GM20431 (cell line): ENCODE data around the gene FBXO33.
"Not testable (repeated sequence)": the region's sequence is repeated elsewhere in the genome, so short reads cannot be mapped to it uniquely, and the experiment has no call there.

Source experiments
- in situ Hi-C: fragments of 300-500 bp; cut with MseI, MboI; formaldehyde crosslinking; loops from one replicate; pipeline ENCODE4 v1.15.0; 2020; ENCODE audit warnings: low sequenced_read_pairs; ENCODE audit not compliant: unreplicated experiment

The FBXO33 gene

DNA sequence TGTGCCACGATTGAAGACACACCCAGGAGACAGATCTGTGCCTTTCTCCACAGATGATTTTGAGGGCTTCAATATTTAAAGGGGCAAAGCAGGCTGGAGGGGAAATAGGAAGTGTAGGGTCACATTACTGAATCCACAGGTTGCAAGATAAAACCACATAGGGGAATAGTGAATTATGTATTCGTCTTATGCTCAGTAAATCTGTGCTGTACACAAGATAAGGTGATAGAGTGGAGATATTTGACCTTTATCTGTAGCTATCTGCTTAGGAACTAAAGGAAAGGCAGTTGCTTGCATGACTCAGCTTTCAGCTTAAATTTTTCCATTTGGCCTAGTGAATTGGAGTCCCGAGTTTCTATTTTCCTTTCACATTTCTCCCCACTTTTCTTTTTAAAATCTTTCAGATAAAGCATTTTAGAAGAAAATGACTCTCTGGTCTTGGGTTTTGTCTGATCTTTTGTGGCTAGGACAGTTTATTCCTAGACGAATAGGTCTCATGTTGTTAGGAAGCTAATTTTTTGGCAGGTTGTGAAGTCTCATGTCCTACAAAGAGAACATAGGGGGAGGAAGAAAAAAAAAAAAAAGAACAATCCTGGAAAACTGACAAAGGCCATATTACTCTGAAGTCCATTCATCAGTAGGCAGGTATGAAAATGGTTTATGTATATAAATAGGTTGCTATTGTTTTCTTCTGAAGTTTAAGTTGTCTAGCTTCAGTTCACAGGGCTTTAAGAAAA lies 55.4 kb downstream of the FBXO33 start:
- in situ Hi-C loops = no loop called here

GRCh38 chr14:39374851-39375250 lies 57.4 kb downstream of the FBXO33 start:
- in situ Hi-C loops = no loop called here

GRCh38 chr14:39372656-39373055 lies 59.6 kb downstream of the FBXO33 start:
- in situ Hi-C loops = no loop called here

- in situ Hi-C loops = no loop called here
Observed at GRCh38 chr14:39370415-39370814, 61.8 kb downstream of the FBXO33 start.

DNA sequence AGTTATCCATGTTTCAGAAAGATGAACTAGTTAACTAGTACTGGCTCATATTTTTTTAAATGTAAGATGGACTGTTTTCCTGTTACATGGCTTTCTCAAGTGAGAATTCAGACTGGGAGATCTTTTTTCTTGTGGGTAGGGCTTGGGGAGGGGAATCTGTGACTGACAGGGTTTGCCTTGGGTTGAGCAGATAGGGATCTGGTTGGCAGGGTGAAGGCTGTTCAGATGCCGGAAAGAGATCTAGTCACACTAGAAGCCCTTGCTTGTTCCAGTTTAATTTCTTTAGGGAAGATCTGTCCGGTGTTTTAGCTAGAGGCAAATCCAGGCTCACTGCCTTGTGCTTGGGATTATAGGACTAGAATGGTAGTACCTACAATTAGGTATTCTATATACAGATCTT lies 63.2 kb downstream of the FBXO33 start:
- in situ Hi-C loops = no loop called here

DNA sequence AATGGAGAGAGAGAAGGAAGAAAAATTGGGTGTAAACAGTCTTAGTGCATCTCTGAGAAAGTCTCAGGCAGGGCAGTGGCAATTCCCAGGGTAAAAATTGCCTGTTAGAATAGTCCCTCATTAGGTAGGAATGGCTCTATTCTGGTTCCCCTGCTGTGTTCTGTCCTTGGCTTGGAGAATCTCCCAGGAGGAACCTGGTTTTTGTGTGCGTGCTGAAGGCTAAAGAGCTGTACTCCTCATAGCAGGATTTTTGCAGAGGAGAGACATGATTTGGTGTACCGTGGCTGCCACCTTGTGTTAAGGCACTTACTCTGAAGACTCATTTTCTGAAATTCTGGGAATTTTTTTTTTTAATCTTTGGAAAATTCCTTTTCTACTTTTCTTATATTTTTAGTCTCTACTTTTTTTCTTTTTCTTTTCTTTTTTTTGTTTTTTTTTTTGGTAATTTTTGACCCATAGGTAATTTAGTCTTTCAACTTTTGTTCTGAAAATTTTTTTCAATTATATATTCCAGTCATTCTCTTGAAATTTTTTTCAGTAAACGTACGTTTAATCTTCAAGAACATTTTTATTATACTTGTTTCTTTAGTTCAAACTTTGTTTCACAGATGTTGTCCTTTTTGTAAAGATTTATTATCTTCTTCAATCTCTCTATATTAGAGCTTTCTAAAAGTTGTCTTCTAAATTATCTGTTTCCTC lies 63.8 kb downstream of the FBXO33 start:
- in situ Hi-C loops = no loop called here

DNA sequence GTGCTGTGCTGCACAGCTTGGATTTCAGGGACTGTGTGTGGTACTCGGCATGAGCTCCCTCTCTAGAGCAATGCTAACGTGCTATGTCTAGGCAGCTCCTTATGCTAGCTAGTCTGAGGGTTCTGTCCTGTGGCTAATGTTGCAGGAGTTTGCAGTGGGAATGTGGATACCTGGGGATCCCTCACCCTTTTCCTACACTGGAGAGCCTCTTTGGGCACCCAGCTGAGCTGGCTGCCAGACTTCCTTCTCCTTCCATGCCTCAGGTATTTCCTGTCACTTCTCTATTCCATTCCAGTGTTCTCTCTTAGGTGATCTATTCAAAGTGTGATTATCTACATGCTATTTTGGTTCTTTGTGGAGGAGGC lies 64.9 kb downstream of the FBXO33 start:
- in situ Hi-C loops = no loop called here

- in situ Hi-C loops = no loop called here
Observed at GRCh38 chr14:39366460-39367386, 65.5 kb downstream of the FBXO33 start.

DNA sequence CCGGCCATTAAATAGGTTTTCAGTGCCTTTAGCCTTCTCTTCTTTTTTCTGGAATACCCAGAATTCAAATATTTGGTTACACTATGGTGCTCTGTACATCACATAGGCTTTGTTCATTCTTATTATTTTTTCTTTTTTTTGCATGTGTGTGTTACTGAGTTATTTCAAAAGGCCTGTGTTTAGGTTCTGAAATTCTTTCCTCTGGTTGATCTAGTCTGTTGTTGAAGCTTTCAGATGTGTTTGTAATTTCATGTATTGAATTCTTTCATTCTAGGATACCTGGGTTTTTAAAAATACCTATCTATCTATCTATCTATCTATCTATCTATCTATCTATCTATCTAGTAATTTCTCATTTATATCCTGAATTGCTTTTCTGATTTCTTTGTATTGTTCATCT lies 66.9 kb downstream of the FBXO33 start:
- in situ Hi-C loops = no loop called here

DNA sequence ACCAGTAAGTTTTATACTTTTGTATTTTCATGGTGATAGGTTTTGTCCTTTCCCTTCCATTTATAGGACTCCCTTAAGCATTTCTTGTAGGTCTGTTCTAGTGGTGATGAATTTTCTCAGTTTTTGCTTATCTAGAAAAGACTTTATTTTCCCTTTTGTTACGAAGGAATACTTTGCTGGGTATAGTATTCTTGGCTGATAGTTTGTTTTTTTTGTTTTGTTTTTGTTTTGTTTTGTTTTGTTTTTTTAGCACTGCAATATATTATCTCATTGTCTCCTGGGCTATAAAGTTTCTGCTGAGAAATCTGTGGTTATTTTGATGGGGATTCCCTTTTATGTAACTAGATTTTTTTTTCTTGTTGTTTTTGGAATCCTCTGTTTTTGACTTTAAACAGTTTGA lies 67.7 kb downstream of the FBXO33 start:
- in situ Hi-C loops = no loop called here

- in situ Hi-C loops = not testable (repeated sequence)
Observed at GRCh38 chr14:39361556-39361955, 70.7 kb downstream of the FBXO33 start.

DNA sequence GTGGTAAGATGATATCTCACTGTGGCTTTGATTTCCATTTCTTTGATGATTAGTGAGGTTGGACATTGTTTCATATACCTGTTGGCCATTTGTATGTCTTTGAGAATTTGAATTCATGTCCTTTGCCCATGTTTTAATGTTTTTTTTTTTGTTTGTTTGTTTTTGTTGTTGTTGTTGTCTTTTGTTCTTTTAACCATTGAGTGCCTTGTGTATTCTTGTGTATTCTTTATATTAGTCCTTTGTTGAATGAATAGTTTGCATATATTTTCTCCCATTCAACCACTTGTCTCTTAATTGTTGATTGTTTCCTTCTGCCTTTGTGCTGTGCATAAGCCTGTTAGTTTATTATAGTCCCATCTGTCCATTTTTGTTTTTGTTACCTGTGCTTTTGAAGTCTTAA lies 71.9 kb downstream of the FBXO33 start:
- in situ Hi-C loops = no loop called here

DNA sequence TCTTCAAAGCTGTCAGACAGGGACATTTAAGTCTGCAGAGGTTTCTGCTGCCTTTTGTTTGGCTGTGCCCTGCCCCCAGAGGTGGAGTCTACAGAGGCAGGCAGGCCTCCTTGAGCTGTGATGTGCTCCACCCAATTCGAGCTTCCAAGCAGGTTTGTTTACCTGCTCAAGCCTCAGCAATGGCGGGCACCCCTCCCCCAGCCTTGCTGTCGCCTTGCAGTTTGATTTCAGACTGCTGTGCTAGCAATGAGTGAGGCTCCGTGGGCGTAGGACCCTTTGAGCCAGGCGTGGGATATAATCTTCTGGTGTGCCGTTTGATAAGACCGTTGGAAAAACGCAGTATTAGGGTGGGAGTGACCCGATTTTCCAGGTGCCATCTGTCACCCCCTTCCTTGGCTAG lies 73.2 kb downstream of the FBXO33 start:
- in situ Hi-C loops = not testable (repeated sequence)

DNA sequence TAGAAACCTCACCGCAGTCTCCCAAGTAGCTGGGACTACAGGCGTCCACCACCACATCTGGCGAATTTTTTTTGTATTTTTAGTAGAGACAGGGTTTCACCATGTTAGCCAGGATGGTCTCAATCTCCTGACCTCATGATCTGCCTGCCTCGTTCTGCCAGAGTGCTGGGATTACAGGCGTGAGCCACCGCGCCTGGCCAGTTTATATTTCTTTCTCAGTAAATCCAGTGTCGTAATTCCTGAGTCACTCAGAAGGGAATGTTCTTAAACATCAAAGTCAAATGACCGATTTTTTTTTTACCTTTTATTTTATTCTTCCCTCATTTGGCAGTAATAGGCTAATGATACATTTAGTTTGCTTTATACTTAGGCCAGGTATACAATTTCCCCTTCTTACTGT lies 80.5 kb downstream of the FBXO33 start:
- in situ Hi-C loops = no loop called here

GRCh38 chr14:39350866-39351265 lies 81.4 kb downstream of the FBXO33 start:
- in situ Hi-C loops = no loop called here
